EH (cell line): Measurements from ENCODE around the gene IRF2.

ENCODE experiments used
- DNase-seq: peaks from one replicate; pipeline ENCODE4 v3.0.0-alpha.2; 2015; ENCODE audit warnings: low read depth

The IRF2 gene

GRCh38 chr4:184409502-184409901 lies 64.8 kb downstream of the IRF2 start:
- DNase-seq = no peak

DNA sequence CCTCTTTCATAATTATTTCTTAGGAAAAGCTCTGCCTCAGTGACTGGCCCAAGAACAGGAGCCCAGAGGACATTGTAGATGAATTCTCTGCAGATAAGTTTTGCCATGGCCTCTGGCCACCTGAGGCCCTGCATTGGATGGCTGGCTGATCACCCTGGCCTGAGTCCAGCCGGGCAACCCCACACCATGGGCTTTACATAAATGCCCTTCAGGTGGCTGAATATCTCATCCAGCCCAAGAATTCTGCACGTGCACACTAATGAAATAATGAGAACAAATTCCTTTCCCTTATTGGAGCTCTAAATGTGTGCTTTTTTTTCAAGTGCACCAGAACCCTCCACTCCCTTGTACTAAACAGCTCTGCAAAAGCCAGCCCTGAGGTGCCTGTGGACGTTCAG lies 65.7 kb downstream of the IRF2 start:
- DNase-seq = no peak

DNA sequence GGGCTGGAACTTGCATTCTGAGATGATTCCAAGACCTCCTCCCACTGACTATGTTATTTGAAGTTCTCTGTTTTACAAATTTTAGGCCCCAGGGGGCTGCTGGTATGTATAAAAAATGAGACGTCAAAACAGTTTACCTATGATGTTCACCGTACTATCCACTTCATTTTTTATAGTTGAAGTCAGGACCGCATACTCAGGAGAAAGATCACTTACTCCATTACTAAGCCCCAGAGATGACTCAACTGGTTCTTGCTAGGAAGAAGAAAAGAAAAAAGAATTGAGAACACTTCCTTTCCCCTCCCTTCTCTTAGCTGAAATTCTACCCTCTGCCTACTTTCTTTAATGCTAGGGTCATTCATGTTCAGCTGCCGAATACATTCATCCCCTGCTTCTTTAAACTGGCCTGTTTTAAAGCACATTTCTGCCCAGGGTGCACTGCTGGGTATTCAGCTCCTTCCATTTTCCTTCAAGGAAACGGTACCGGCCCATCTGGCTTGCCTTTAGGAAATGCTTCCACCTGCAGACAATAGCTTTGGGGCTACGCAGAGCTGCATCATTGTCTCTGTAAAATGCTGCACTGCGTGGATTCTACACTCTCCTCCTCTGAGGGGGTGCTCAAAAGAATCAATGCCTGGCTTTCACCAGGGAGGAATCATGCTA lies 66.2 kb downstream of the IRF2 start:
- peak; percentile 77 for DNase-seq

DNA sequence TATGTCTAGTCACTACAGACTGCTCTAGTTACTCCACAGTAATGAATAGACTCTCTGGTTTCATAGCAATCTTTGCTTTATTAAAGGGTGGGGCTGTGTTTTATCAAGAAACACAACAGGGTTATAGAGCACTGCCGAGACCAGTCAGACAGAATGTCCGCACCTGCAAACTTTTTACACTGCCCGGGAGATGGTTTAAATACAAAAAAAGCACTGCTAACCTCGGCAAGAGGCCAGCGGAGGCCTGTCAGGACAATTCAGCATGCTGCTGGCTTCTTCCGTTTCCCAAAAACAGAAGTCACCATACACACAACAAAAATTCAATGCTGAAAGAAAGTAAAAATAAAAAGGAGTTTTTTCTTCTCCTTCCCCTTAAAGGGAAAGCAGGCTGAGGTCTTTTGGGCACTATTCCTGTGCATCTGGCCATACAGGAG lies 67.4 kb downstream of the IRF2 start:
- no peak for DNase-seq

DNA sequence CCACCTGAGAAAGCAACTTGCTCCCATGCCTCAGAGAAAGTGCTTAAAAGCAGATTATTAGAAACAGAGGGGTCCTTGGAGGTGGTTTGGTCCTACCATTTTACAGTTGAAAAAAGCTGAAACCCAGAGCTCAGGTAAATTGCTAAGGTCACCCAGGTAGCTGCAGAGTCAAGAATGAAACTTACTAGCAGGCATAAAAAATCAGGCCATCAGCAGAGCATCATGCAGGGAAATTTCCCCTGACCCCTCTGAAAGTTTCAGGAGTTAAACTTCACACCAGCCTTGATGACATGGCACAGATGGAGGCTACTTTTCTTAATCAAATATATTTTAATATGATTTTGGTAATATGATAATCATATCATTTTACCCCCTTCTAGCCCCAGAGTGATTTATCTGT lies 70.3 kb downstream of the IRF2 start:
- no peak for DNase-seq

- DNase-seq = no peak
Observed at GRCh38 chr4:184403384-184403781, 71.0 kb downstream of the IRF2 start.

- no peak for DNase-seq
Observed at GRCh38 chr4:184402740-184403383, 71.5 kb downstream of the IRF2 start.

GRCh38 chr4:184402239-184402638 lies 72.1 kb downstream of the IRF2 start:
- DNase-seq = no peak

GRCh38 chr4:184401397-184402171 lies 72.8 kb downstream of the IRF2 start:
- no peak for DNase-seq

- DNase-seq = no peak
Observed at GRCh38 chr4:184400891-184401290, 73.5 kb downstream of the IRF2 start.

GRCh38 chr4:184400375-184400870 lies 73.9 kb downstream of the IRF2 start:
- peak; percentile 96 for DNase-seq

- no peak for DNase-seq
Observed at GRCh38 chr4:184399512-184399908, 74.8 kb downstream of the IRF2 start.

GRCh38 chr4:184398741-184399511 lies 75.4 kb downstream of the IRF2 start:
- no peak for DNase-seq

DNA sequence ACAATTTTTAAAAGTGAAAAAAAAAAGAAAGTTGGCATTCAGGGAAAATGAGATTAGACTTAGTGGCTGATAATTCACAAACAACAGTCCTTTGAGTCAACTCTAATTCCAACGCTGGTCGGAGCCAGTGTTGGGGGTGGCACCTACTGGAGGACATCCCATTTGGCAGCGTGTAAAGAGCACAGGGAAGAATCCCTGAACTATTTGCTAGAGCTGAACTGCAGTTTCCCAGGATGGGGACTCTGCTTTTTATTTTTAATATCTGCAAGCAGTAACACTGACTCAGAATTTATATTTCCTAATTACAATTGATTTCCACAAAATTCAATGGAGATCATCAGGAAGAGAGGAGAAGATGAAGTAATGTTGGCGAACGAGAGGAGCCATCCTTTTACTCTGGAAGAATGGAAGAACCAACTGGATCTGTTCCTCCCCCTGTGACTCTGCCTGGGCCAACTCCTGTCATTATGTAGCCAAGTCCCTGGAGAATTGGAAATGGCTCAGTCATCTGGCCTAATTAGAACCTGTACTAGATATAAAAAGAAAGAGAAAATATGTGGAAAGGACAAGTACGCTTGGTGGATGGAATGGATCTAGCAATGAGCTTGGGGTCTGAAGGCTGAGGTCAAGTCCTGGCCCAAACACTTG lies 76.7 kb downstream of the IRF2 start:
- DNase-seq = no peak

DNA sequence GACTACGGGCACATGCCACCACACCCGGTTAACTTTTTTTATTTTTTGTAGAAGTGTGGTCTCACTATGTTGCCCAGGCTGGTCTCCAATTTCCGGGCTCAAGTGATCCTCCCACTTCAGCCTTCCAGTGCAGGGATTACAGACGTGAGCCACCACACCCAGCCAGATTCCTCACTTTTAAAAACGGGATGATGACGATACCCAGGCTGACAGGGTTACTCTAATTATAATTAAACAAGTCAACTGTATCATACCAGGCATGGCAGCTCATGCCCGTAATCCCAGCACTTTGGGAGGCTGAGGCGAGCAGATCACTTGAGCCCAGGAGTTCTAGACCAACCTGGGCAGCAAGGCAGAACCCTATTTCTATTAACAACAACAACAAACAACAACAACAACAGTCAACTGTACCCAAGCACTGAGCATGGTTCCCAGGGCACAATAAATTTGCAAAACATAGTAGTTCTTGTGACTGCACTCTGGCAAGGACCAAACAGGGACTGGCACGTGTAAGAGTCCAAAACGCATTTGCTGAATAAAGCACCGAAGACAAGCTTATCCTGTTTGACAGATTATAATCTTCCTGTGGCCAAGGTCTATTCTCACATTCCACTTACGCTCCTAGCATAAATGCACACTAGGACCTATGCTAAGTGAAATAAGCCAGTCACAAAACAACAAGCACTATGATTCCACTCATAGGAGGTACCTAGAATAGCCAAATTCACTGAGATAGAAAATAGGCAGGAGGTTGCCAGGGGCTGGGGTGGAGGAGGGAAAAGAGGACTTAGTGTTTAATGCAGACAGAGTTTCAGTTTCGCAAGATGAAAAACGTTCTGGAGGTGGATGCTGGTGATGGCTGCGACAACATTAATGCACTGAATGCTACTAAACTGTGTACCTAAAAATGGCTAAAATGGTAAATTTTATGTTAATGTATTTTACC lies 77.5 kb downstream of the IRF2 start:
- no peak for DNase-seq

- no peak for DNase-seq
Observed at GRCh38 chr4:184395971-184396391, 78.4 kb downstream of the IRF2 start.

DNA sequence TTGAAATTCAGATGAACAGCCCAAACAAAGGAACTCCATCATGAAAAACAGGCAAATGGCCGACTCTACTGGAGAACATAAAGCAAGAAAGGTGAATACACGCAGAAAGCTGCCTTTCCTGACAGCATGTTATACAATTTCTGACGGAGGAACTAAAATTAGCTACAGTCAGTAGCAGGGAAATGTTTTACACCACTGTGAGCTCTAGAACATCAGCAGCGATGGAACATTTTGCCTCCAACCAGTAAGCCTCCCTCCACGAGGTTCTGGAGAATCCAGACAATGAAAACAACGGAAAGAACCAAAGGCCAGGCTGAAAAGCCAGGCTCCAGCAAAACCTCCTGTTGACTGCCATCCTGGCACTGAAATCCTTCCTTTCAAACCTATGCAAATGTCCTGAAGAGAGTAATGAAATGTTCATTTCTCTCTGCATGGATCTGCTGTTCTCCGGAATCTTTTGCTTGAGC lies 78.9 kb downstream of the IRF2 start:
- no peak for DNase-seq

DNA sequence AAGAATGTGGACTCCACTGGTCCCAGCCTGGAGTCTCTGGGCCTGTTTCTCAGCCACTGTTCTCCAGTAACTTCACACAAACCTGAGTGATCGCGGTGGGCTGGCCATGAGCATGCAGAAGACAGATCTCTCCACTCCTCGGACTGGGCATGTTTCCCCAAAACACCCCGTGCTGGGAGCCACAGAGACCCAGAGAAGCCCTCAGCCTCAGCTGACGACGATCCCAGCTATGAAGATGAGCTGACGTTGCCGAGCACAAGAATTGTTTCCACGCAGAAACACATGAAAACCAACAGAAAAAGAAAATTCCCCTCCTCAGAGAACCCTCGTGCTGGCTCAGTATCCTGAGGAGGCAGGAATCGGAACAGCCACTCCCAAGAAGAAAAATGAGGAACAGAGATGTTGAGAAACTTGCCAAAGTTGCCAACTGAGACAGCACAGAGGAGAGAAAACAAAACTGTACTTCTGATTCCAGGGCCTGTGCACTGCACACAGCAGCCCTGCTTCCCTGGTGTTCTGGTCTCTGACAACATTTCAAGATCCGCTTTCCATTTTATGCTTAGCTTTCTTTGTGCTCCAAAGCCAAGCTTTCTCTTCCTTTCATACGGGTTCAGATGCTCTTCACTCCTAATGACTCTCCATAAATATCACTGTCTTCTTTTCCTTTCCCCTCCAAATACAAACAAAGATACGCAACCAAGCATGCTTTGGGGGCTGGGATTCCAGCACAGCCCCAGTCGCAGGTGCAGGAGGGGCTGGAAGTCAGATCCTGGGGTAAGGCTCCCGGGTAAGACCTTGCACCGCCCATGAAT lies 81.4 kb downstream of the IRF2 start:
- DNase-seq = no peak

GRCh38 chr4:184392316-184392715 lies 82.0 kb downstream of the IRF2 start:
- no peak for DNase-seq
